Right hindlimb (tissue), 1 donor: ENCODE results near the gene CTDSP1.

Experiments
- DNase-seq: peaks from one replicate; pipeline ENCODE4 v3.0.0-alpha.2; 2018

Gene CTDSP1

GRCh38 chr2:218400167-218400929, 680 bp downstream of the CTDSP1 start:
- DNase-seq = peak; percentile 67

- DNase-seq = no peak
Observed at GRCh38 chr2:218400930-218401881, 1.5 kb downstream of the CTDSP1 start.

GRCh38 chr2:218401890-218402289, 2.2 kb downstream of the CTDSP1 start:
- no peak for DNase-seq

GRCh38 chr2:218402491-218402901, 2.8 kb downstream of the CTDSP1 start:
- no peak for DNase-seq

- DNase-seq = no peak
Observed at GRCh38 chr2:218402911-218403411, 3.3 kb downstream of the CTDSP1 start.

GRCh38 chr2:218403810-218404209, 4.1 kb downstream of the CTDSP1 start:
- DNase-seq = no peak

- DNase-seq = peak; percentile 53
Observed at GRCh38 chr2:218404351-218405085, 4.8 kb downstream of the CTDSP1 start.

GRCh38 chr2:218405086-218405745, 5.5 kb downstream of the CTDSP1 start:
- peak; percentile 69 for DNase-seq

GRCh38 chr2:218405746-218406208, 6.1 kb downstream of the CTDSP1 start:
- DNase-seq = no peak

- DNase-seq = peak; percentile 97
Observed at GRCh38 chr2:218406209-218406948, 6.7 kb downstream of the CTDSP1 start.

GRCh38 chr2:218406949-218407618, 7.4 kb downstream of the CTDSP1 start:
- DNase-seq = peak; percentile 82

- DNase-seq = no peak
Observed at GRCh38 chr2:218407717-218408116, 8.0 kb downstream of the CTDSP1 start.

GRCh38 chr2:218418321-218418716, 18.7 kb downstream of the CTDSP1 start:
- DNase-seq = no peak

- no peak for DNase-seq
Observed at GRCh38 chr2:218418717-218419458, 19.2 kb downstream of the CTDSP1 start, which contains the start of gene VIL1. Gene VIL1, plus strand, starts transcription at chr2:218419123. Its CDS starts 4,656 bp downstream, at chr2:218423779.

- DNase-seq = no peak
Observed at GRCh38 chr2:218419630-218420216, 20.1 kb downstream of the CTDSP1 start.

GRCh38 chr2:218421027-218421426, 21.4 kb downstream of the CTDSP1 start:
- DNase-seq = no peak

- no peak for DNase-seq
Observed at GRCh38 chr2:218422403-218423086, 22.9 kb downstream of the CTDSP1 start.

GRCh38 chr2:218423584-218423983, 23.9 kb downstream of the CTDSP1 start:
- DNase-seq = no peak

GRCh38 chr2:218425531-218425930, 25.9 kb downstream of the CTDSP1 start:
- DNase-seq = no peak
